Liver (tissue), 9 donors: ENCODE measurements around the gene ITPK1. TPM values are rescaled to one million over a fixed set of nuclear protein-coding genes. Genes with fewer than 3 reads are reported as not detected.

Experiments
- DNase-seq: peaks from one replicate; pipeline ENCODE4 v3.0.0-alpha.2; 2017; ENCODE audit warnings: low spot score
- H3K27ac ChIP-seq, 2 donors: one replicate each; pipeline ENCODE4 v1.7.0; 2013; ENCODE audit warnings: inconsistent platforms in 2 of 2, low read length in 2 of 2, control low read depth in 1 of 2, low read depth in 1 of 2, mild to moderate bottlenecking in 1 of 2
- H3K27me3 ChIP-seq, 4 donors: one replicate each; pipeline versions ENCODE4 v1.6.1 to v1.7.0; 2013; ENCODE audit warnings: low read length in 3 of 4, inconsistent platforms in 1 of 4, mild to moderate bottlenecking in 1 of 4, moderate library complexity in 1 of 4; ENCODE audit not compliant: control insufficient read depth in 4 of 4, insufficient read depth in 4 of 4
- H3K36me3 ChIP-seq, 4 donors: one replicate each; pipeline versions ENCODE4 v1.6.1 to v1.7.0; 2013; ENCODE audit warnings: low read length in 3 of 4, mild to moderate bottlenecking in 3 of 4, low read depth in 1 of 4, moderate library complexity in 1 of 4; ENCODE audit not compliant: control insufficient read depth in 4 of 4, insufficient read depth in 3 of 4
- H3K4me1 ChIP-seq, 4 donors: one replicate each; pipeline versions ENCODE4 v1.6.1 to v1.7.0; 2013; ENCODE audit warnings: low read length in 3 of 4, mild to moderate bottlenecking in 3 of 4, moderate library complexity in 1 of 4; ENCODE audit not compliant: control insufficient read depth in 4 of 4, insufficient read depth in 4 of 4
- H3K4me3 ChIP-seq, 3 donors: one replicate each; pipeline versions ENCODE4 v1.6.1 to v1.7.0; 2013; ENCODE audit warnings: low read length in 3 of 3, control low read depth in 1 of 3, low read depth in 1 of 3, mild to moderate bottlenecking in 1 of 3
- H3K9ac ChIP-seq, 2 donors: one replicate each; pipeline ENCODE4 v1.7.0; 2013; ENCODE audit warnings: low read length in 2 of 2, mild to moderate bottlenecking in 2 of 2, moderate library complexity in 2 of 2, control low read depth in 1 of 2, low read depth in 1 of 2
- H3K9me3 ChIP-seq, 4 donors: one replicate each; pipeline versions ENCODE4 v1.6.1 to v1.7.0; 2013; ENCODE audit warnings: low read length in 3 of 4; ENCODE audit not compliant: control insufficient read depth in 4 of 4
- ATF3 ChIP-seq: IDR thresholded peaks from 2 replicates; pipeline ENCODE4 v1.6.1; 2016; ENCODE audit warnings: antibody characterized with exemption
- EGR1 ChIP-seq, 2 donors: IDR thresholded peaks; 2 replicates each; pipeline ENCODE4 v1.6.1; 2016 to 2018; ENCODE audit warnings: antibody characterized with exemption in 2 of 2, low read depth in 2 of 2
- FOXA1 ChIP-seq: IDR thresholded peaks from 2 replicates; pipeline ENCODE4 v1.6.1; 2016; ENCODE audit warnings: antibody characterized with exemption
- GABPA ChIP-seq, 2 donors: IDR thresholded peaks in 1 of 2; conservative IDR thresholded peaks in 1 of 2; 2 replicates each; pipeline ENCODE4 v1.6.1; 2016; ENCODE audit warnings: antibody characterized with exemption in 2 of 2, mild to moderate bottlenecking in 1 of 2, moderate library complexity in 1 of 2
- HNF4A ChIP-seq, 2 donors: conservative IDR thresholded peaks; 2 replicates each; pipeline ENCODE4 v1.6.1; 2016; ENCODE audit warnings: antibody characterized with exemption in 2 of 2, mild to moderate bottlenecking in 2 of 2
- HNF4G ChIP-seq: IDR thresholded peaks from 2 replicates; pipeline ENCODE4 v1.6.1; 2016; ENCODE audit warnings: antibody characterized with exemption
- JUND ChIP-seq, 2 donors: IDR thresholded peaks; 2 replicates each; pipeline ENCODE4 v1.6.1; 2016; ENCODE audit warnings: antibody characterized with exemption in 2 of 2
- MAX ChIP-seq: IDR thresholded peaks from 2 replicates; pipeline ENCODE4 v1.6.1; 2016; ENCODE audit warnings: antibody characterized with exemption
- NR2F2 ChIP-seq: IDR thresholded peaks from 2 replicates; pipeline ENCODE4 v1.6.1; 2016; ENCODE audit warnings: antibody characterized with exemption
- RAD21 ChIP-seq, 2 donors: IDR thresholded peaks; 2 replicates each; pipeline ENCODE4 v1.6.1; 2016; ENCODE audit warnings: antibody characterized with exemption in 2 of 2, mild to moderate bottlenecking in 2 of 2
- SP1 ChIP-seq: IDR thresholded peaks from 2 replicates; pipeline ENCODE4 v1.6.1; 2018; ENCODE audit warnings: antibody characterized with exemption, mild to moderate bottlenecking
- TAF1 ChIP-seq: conservative IDR thresholded peaks from 2 replicates; pipeline ENCODE4 v1.6.1; 2016; ENCODE audit warnings: antibody characterized with exemption, mild to moderate bottlenecking
- YY1 ChIP-seq: IDR thresholded peaks from 2 replicates; pipeline ENCODE4 v1.6.1; 2016; ENCODE audit warnings: antibody characterized with exemption, mild to moderate bottlenecking
- WGBS: extraction: QIAGEN DNeasy Blood & Tissue Kit; methylation state at CpG from one replicate; pipeline ENCODE4 v1.1.7; 2013; 5-methylcytosine and 5-hydroxymethylcytosine counted together
- polyA plus RNA-seq, 2 donors: library from polyadenylated mRNA; stranded (reverse) in 1 of 2; unstranded in 1 of 2; fragments of 200-250 nt in 1 of 2; fragments of >200 nt in 1 of 2; fragmentation: Nextera tagmentation in 1 of 2; extraction: Ambion mirVana in 1 of 2; gene quantifications; one replicate each; pipeline versions ENCODE4 v1.2.1 to v1.2.3, GENCODE V29; 2013 to 2015
- total RNA-seq, 2 donors: library from RNA; depleted of rRNA; stranded (reverse); fragments of >200 nt; gene quantifications; one replicate each; pipeline ENCODE4 v1.2.3, GENCODE V29; 2014
- TF ChIP-seq, protein P1 (sequence below): IDR thresholded peaks from 2 replicates; pipeline ENCODE4 v1.6.1; 2016; ENCODE audit warnings: antibody characterized with exemption, mild to moderate bottlenecking
- TF ChIP-seq, protein P2 (sequence below): fragments of 150-350 bp; IDR thresholded peaks from 2 replicates; pipeline ENCODE4 v1.5.1; 2017; ENCODE audit warnings: improper control_type of control experiment, low read depth, low read length; ENCODE audit not compliant: missing input control
- TF ChIP-seq, protein P3 (sequence below): IDR thresholded peaks from 2 replicates; pipeline ENCODE4 v1.6.1; 2016; ENCODE audit warnings: antibody characterized with exemption
- donor health status: healthy.
- donor health status: healthy.
- donor health status: healthy.
- donor health status: healthy.
- donor health status: healthy.

Gene ITPK1
- total and polyA plus RNA-seq, 4 donors, result 9.0 to 41.2 (median 20.4) TPM

GRCh38 chr14:93121030-93121834, 5.5 kb upstream of the ITPK1 start:
- no peak for TF ChIP-seq RAD21 (IDR thresholded peaks at IDR 0.05)
- TF ChIP-seq SP1, result no peak
- TF ChIP-seq TAF1, result no peak
- peak; percentile 22 for TF ChIP-seq MAX
- Histone ChIP-seq H3K36me3 (no peaks in the 10 kb centered on the region), H3K27ac (peak overlapping the region in 1 of 2 donors; percentile 36), H3K9ac (no peak overlapping the region), H3K9me3 (no peaks in the 10 kb centered on the region), H3K27me3 (no peaks in the 10 kb centered on the region), H3K4me1 (peaks cover 2 to 19% (median 8%) of the 10 kb centered on the region in 4 donors), H3K4me3 (no peak overlapping the region)
- WGBS, result 44% methylated on average over 5 of the region's 5 CpGs
- no peak for DNase-seq

DNA sequence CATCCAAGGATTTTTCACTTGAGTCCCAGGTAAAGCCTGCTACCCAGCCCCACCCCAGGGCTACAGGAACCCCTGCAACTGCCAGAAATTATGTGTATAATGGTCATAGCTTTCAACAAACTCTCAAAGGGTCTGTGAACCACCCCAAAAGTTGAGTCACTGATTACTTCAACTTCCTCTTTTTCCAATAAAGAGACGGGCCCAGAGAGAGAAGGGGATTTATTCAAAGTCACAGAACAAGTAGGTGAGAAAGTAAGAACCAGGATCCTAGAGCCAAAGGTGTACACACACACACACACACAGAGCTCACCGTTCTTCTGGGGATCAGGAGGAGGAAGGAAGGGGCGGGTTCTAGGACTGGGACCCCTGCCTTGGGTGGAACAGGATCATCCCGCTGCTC, 4.8 kb upstream of the ITPK1 start:
- H3K36me3 ChIP-seq, result no peaks in the 10 kb centered on the region
- H3K4me1 ChIP-seq, result peaks cover 2 to 22% (median 10%) of the 10 kb centered on the region in 4 donors
- H3K9me3 ChIP-seq, result no peaks in the 10 kb centered on the region
- WGBS, result 77% methylated on average over 4 of the region's 4 CpGs
- H3K4me3 ChIP-seq, result no peak overlapping the region
- no peak overlapping the region for H3K27ac ChIP-seq
- no peak for DNase-seq
- no peak overlapping the region for H3K9ac ChIP-seq
- no peaks in the 10 kb centered on the region for H3K27me3 ChIP-seq
- TF ChIP-seq, protein P1, sequence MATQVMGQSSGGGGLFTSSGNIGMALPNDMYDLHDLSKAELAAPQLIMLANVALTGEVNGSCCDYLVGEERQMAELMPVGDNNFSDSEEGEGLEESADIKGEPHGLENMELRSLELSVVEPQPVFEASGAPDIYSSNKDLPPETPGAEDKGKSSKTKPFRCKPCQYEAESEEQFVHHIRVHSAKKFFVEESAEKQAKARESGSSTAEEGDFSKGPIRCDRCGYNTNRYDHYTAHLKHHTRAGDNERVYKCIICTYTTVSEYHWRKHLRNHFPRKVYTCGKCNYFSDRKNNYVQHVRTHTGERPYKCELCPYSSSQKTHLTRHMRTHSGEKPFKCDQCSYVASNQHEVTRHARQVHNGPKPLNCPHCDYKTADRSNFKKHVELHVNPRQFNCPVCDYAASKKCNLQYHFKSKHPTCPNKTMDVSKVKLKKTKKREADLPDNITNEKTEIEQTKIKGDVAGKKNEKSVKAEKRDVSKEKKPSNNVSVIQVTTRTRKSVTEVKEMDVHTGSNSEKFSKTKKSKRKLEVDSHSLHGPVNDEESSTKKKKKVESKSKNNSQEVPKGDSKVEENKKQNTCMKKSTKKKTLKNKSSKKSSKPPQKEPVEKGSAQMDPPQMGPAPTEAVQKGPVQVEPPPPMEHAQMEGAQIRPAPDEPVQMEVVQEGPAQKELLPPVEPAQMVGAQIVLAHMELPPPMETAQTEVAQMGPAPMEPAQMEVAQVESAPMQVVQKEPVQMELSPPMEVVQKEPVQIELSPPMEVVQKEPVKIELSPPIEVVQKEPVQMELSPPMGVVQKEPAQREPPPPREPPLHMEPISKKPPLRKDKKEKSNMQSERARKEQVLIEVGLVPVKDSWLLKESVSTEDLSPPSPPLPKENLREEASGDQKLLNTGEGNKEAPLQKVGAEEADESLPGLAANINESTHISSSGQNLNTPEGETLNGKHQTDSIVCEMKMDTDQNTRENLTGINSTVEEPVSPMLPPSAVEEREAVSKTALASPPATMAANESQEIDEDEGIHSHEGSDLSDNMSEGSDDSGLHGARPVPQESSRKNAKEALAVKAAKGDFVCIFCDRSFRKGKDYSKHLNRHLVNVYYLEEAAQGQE, result no peak
- TF ChIP-seq NR2F2 (no peak), ATF3 (no peak), TAF1 (no peak), FOXA1 (no peak), GABPA (IDR thresholded peaks at IDR 0.05 in 1 of 2, conservative IDR thresholded peaks at IDR 0.05 in 1 of 2) (no peak), HNF4G (no peak), JUND (IDR thresholded peaks at IDR 0.05) (no peak), HNF4A (conservative IDR thresholded peaks at IDR 0.05) (no peak), SP1 (no peak), EGR1 (IDR thresholded peaks at IDR 0.05; ENCODE audit: low read depth in 2 of 2) (no peak), YY1 (no peak)
- TF ChIP-seq, protein P2, sequence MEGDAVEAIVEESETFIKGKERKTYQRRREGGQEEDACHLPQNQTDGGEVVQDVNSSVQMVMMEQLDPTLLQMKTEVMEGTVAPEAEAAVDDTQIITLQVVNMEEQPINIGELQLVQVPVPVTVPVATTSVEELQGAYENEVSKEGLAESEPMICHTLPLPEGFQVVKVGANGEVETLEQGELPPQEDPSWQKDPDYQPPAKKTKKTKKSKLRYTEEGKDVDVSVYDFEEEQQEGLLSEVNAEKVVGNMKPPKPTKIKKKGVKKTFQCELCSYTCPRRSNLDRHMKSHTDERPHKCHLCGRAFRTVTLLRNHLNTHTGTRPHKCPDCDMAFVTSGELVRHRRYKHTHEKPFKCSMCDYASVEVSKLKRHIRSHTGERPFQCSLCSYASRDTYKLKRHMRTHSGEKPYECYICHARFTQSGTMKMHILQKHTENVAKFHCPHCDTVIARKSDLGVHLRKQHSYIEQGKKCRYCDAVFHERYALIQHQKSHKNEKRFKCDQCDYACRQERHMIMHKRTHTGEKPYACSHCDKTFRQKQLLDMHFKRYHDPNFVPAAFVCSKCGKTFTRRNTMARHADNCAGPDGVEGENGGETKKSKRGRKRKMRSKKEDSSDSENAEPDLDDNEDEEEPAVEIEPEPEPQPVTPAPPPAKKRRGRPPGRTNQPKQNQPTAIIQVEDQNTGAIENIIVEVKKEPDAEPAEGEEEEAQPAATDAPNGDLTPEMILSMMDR, result no peak
- TF ChIP-seq, protein P3, sequence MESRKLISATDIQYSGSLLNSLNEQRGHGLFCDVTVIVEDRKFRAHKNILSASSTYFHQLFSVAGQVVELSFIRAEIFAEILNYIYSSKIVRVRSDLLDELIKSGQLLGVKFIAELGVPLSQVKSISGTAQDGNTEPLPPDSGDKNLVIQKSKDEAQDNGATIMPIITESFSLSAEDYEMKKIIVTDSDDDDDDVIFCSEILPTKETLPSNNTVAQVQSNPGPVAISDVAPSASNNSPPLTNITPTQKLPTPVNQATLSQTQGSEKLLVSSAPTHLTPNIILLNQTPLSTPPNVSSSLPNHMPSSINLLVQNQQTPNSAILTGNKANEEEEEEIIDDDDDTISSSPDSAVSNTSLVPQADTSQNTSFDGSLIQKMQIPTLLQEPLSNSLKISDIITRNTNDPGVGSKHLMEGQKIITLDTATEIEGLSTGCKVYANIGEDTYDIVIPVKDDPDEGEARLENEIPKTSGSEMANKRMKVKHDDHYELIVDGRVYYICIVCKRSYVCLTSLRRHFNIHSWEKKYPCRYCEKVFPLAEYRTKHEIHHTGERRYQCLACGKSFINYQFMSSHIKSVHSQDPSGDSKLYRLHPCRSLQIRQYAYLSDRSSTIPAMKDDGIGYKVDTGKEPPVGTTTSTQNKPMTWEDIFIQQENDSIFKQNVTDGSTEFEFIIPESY, result no peak
